IMR-90 (cell line): ENCODE measurements around the gene NCAPH2. TPM values are rescaled to one million over a fixed set of nuclear protein-coding genes. Genes with fewer than 3 reads are reported as not detected.

ENCODE experiments used
- ATAC-seq: fragments of 200-7000 bp; cut with Tn5 transposase; 2 replicates; pipeline ENCODE4 v1.9.1; 2020; ENCODE audit warnings: low read depth, mild to moderate bottlenecking, moderate library complexity
- BruUV-seq: library from RNA; stranded (reverse); fragments of 400-500 nt; replicated peaks from 2 replicates; lab custom pipeline; 2021; lab: Mats Ljungman, UMichigan
- CTCF ChIA-PET: fragments of 300-600 bp; formaldehyde crosslinking; extraction: SDS; loops from one replicate; lab custom pipeline; 2021; ENCODE audit warnings: antibody characterized with exemption; lab: Yijun Ruan, JAX
- POLR2A ChIA-PET: fragments of 300-600 bp; sonication (Branson Sonifier 250); formaldehyde crosslinking; loops from one replicate; lab custom pipeline; 2022; ENCODE audit warnings: antibody characterized with exemption; ENCODE audit not compliant: unreplicated experiment; lab: Charles Lee
- DNase-seq: peaks from one replicate; pipeline ENCODE4 v3.0.0; 2013
- H2AFZ ChIP-seq: replicated peaks from 2 replicates; pipeline ENCODE3; 2013; ENCODE audit warnings: low read length, mild to moderate bottlenecking; ENCODE audit not compliant: poor library complexity
- H2AK5ac ChIP-seq: 2 replicates; pipeline ENCODE4 v1.6.1; 2013; ENCODE audit warnings: low read depth, low read length, inconsistent platforms
- H2AK9ac ChIP-seq: replicated peaks from 2 replicates; pipeline ENCODE3; 2013; ENCODE audit warnings: mild to moderate bottlenecking, low read depth, low read length, moderate library complexity; ENCODE audit not compliant: poor library complexity
- H2BK120ac ChIP-seq: 2 replicates; pipeline ENCODE4 v1.6.1; 2013; ENCODE audit warnings: low read depth, low read length, inconsistent platforms
- H2BK15ac ChIP-seq: 3 replicates; pipeline ENCODE4 v1.6.1; 2013; ENCODE audit warnings: low read depth, low read length, inconsistent platforms
- H2BK20ac ChIP-seq: 2 replicates; pipeline ENCODE4 v1.6.1; 2013; ENCODE audit warnings: low read depth, mild to moderate bottlenecking, inconsistent platforms, low read length, moderate library complexity
- H2BK5ac ChIP-seq: 2 replicates; pipeline ENCODE4 v1.6.1; 2013; ENCODE audit warnings: mild to moderate bottlenecking, low read depth, low read length, inconsistent platforms; ENCODE audit not compliant: poor library complexity, severe bottlenecking
- H3K14ac ChIP-seq: replicated peaks from 2 replicates; pipeline ENCODE4 v1.6.1; 2013; ENCODE audit warnings: low read depth, low read length, inconsistent platforms
- H3K18ac ChIP-seq: 2 replicates; pipeline ENCODE4 v1.6.1; 2013; ENCODE audit warnings: low read depth, low read length, control low read depth
- H3K23ac ChIP-seq: 2 replicates; pipeline ENCODE4 v1.6.1; 2013; ENCODE audit warnings: low read depth, low read length, inconsistent platforms
- H3K27ac ChIP-seq: 2 replicates; pipeline ENCODE4 v1.5.1; 2013; ENCODE audit warnings: mild to moderate bottlenecking, control low read depth, low read length; ENCODE audit not compliant: insufficient read depth
- H3K27me3 ChIP-seq: 2 replicates; pipeline ENCODE4 v1.6.1; 2013; ENCODE audit warnings: low read length; ENCODE audit not compliant: control insufficient read depth, insufficient read depth
- H3K36me3 ChIP-seq: 2 replicates; pipeline ENCODE4 v1.6.1; 2013; ENCODE audit warnings: low read length, mixed read lengths; ENCODE audit not compliant: control insufficient read depth, insufficient read depth
- H3K4ac ChIP-seq: 2 replicates; pipeline ENCODE4 v1.6.1; 2013; ENCODE audit warnings: low read depth, low read length, inconsistent platforms
- H3K4me1 ChIP-seq: 2 replicates; pipeline ENCODE4 v1.6.1; 2013; ENCODE audit warnings: low read length, mixed read lengths; ENCODE audit not compliant: control insufficient read depth, insufficient read depth
- H3K4me2 ChIP-seq: 2 replicates; pipeline ENCODE4 v1.6.1; 2013; ENCODE audit warnings: low read depth, mild to moderate bottlenecking, control low read depth, low read length, moderate library complexity
- H3K4me3 ChIP-seq: 2 replicates; pipeline ENCODE4 v1.5.1; 2013; ENCODE audit warnings: low read depth, mild to moderate bottlenecking, control low read depth, low read length, moderate library complexity; ENCODE audit not compliant: insufficient read depth
- H3K56ac ChIP-seq: 2 replicates; pipeline ENCODE4 v1.6.1; 2013; ENCODE audit warnings: low read length, inconsistent platforms; ENCODE audit not compliant: insufficient read depth; ENCODE audit errors: extremely low read depth
- H3K79me1 ChIP-seq, 2 experiments: 2 replicates each; pipeline ENCODE4 v1.6.1; 2013; ENCODE audit warnings: low read length in 2 of 2, inconsistent platforms in 1 of 2, low read depth in 1 of 2
- H3K9ac ChIP-seq: 2 replicates; pipeline ENCODE4 v1.6.1; 2013; ENCODE audit warnings: low read depth, low read length, control low read depth
- H3K9me1 ChIP-seq: 2 replicates; pipeline ENCODE4 v1.6.1; 2013; ENCODE audit warnings: low read length, inconsistent platforms; ENCODE audit not compliant: insufficient read depth
- H3K9me3 ChIP-seq: 2 replicates; pipeline ENCODE4 v1.6.1; 2013; ENCODE audit warnings: low read length; ENCODE audit not compliant: control insufficient read depth, insufficient read depth
- H4K20me1 ChIP-seq: 2 replicates; pipeline ENCODE4 v1.6.1; 2013; ENCODE audit warnings: low read length, inconsistent platforms; ENCODE audit not compliant: insufficient read depth
- H4K5ac ChIP-seq: 2 replicates; pipeline ENCODE4 v1.6.1; 2013; ENCODE audit warnings: mild to moderate bottlenecking, low read depth, low read length, control low read depth
- H4K8ac ChIP-seq, 2 experiments: 2 replicates each; pipeline ENCODE4 v1.6.1; 2013; ENCODE audit warnings: low read depth in 2 of 2, low read length in 2 of 2, control low read depth in 1 of 2, inconsistent platforms in 1 of 2
- H4K91ac ChIP-seq: 2 replicates; pipeline ENCODE4 v1.6.1; 2013; ENCODE audit warnings: low read depth, low read length, inconsistent platforms; ENCODE audit not compliant: insufficient read depth
- BHLHE40 ChIP-seq: fragments of 150-350 bp; IDR thresholded peaks from 2 replicates; pipeline ENCODE4 v1.6.1; 2016; ENCODE audit warnings: mild to moderate bottlenecking, low read depth, low read length
- CEBPB ChIP-seq: IDR thresholded peaks from 2 replicates; pipeline ENCODE4 v1.6.1; 2012; ENCODE audit warnings: low read depth, low read length, improper control_type of control experiment
- CHD1 ChIP-seq: IDR thresholded peaks from 2 replicates; pipeline ENCODE4 v1.6.1; 2012; ENCODE audit warnings: low read depth, low read length, improper control_type of control experiment
- FOS ChIP-seq: fragments of 150-350 bp; IDR thresholded peaks from 2 replicates; pipeline ENCODE4 v1.6.1; 2016; ENCODE audit warnings: low read depth, low read length
- MAFK ChIP-seq: IDR thresholded peaks from 2 replicates; pipeline ENCODE4 v1.6.1; 2012; ENCODE audit warnings: low read depth, low read length, improper control_type of control experiment
- MAZ ChIP-seq: IDR thresholded peaks from 2 replicates; pipeline ENCODE4 v1.6.1; 2012; ENCODE audit warnings: low read depth, mild to moderate bottlenecking, low read length, improper control_type of control experiment, moderate library complexity, borderline replicate concordance
- MXI1 ChIP-seq: IDR thresholded peaks from 2 replicates; pipeline ENCODE4 v1.6.1; 2012; ENCODE audit warnings: low read depth, mild to moderate bottlenecking, low read length, moderate library complexity, borderline replicate concordance
- NFE2L2 ChIP-seq: fragments of 150-350 bp; IDR thresholded peaks from 2 replicates; pipeline ENCODE4 v1.6.1; 2016; ENCODE audit warnings: low read depth, mild to moderate bottlenecking, low read length
- POLR2A ChIP-seq: IDR thresholded peaks from 2 replicates; pipeline ENCODE4 v1.6.1; 2012; ENCODE audit warnings: mild to moderate bottlenecking, low read depth, low read length
- RAD21 ChIP-seq: IDR thresholded peaks from 2 replicates; pipeline ENCODE4 v1.6.1; 2012; ENCODE audit warnings: low read length, improper control_type of control experiment
- RCOR1 ChIP-seq: IDR thresholded peaks from 2 replicates; pipeline ENCODE4 v1.6.1; 2012; ENCODE audit warnings: mild to moderate bottlenecking, low read length, improper control_type of control experiment; ENCODE audit not compliant: insufficient replicate concordance
- RFX5 ChIP-seq: IDR thresholded peaks from 2 replicates; pipeline ENCODE4 v1.8.0; 2012; ENCODE audit warnings: low read depth, mild to moderate bottlenecking, low read length, moderate library complexity
- SMC3 ChIP-seq: fragments of 150-350 bp; IDR thresholded peaks from 2 replicates; pipeline ENCODE4 v1.6.1; 2016; ENCODE audit warnings: low read depth, mild to moderate bottlenecking, antibody characterized with exemption, low read length, moderate library complexity
- WGBS, 2 experiments: methylation state at CpG; one replicate each; pipeline versions ENCODE4 v1.1.5 to v1.1.7; 2013; ENCODE audit warnings: missing lambda C conversion rate in 2 of 2; ENCODE audit not compliant: insufficient read length in 1 of 2; ENCODE audit errors: extremely low coverage in 2 of 2; 5-methylcytosine and 5-hydroxymethylcytosine counted together
- dilution Hi-C: fragments of 300-500 bp; cut with HindIII; formaldehyde crosslinking; loops from one replicate; pipeline ENCODE4 v1.14.3; 2018; ENCODE audit warnings: low sequenced_read_pairs; ENCODE audit not compliant: unreplicated experiment
- in situ Hi-C: fragments of 300-500 bp; cut with MboI; formaldehyde crosslinking; loops from 3 replicates; pipeline ENCODE4 v1.14.3; 2019; ENCODE audit warnings: low sequenced_read_pairs, inconsistent platforms, mixed read lengths
- intact Hi-C: fragments of 100-400 bp; cut with micrococcal nuclease; formaldehyde crosslinking; loops from 2 replicates; pipeline ENCODE4 v1.10.0; 2022
- polyA plus RNA-seq, 3 experiments: library from polyadenylated mRNA; depleted of rRNA; stranded (reverse); fragments of >200 nt; gene quantifications; 2 replicates each; pipeline ENCODE4 v1.2.3, GENCODE V29; 2012; ENCODE audit warnings: low replicate concordance in 1 of 3
- total RNA-seq: library from RNA; depleted of rRNA; stranded (reverse); fragments of >200 nt; gene quantifications from 2 replicates; pipeline ENCODE4 v1.2.3, GENCODE V29; 2012
- TF ChIP-seq, protein P1 (sequence below): fragments of 150-350 bp; IDR thresholded peaks from 2 replicates; pipeline ENCODE4 v1.6.1; 2017; ENCODE audit warnings: mild to moderate bottlenecking, antibody characterized with exemption, low read length, low read depth
- TF ChIP-seq, protein P2 (sequence below): conservative IDR thresholded peaks from 2 replicates; pipeline ENCODE4 v1.5.1; 2012; ENCODE audit warnings: mild to moderate bottlenecking, low read depth, low read length, improper control_type of control experiment
- TF ChIP-seq, protein P3 (sequence below): fragments of 150-350 bp; IDR thresholded peaks from 2 replicates; pipeline ENCODE4 v1.6.1; 2016; ENCODE audit warnings: low read depth, mild to moderate bottlenecking, low read length, moderate library complexity, borderline replicate concordance

Gene NCAPH2
- total and polyA plus RNA-seq, 2 of the 4 experiments (the other 2 are of a cell fraction): 30.2 to 38.5 TPM

DNA sequence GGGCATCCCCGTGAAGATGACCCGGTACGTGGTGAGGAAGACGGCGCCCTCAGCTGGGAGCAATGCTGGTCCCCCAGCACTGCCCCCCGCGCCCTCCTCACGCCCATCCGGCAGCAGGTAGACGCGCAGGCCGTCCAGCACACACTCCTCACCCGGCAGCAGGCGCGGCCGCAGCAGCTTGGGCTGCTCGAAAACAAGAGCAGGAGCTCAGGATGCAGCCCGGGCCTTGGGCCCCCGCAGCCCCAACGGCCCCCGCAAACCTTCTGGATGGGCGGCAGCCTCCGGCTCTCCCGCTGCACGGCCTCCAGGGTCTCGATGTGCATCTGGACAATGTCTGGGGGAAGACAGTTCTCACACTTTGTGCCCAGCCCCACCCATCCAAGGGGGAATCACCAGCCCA lies 46.5 kb upstream of the NCAPH2 start:
- H3K9me3 ChIP-seq: no peaks in the 10 kb centered on the region
- in situ Hi-C loops: no loop called here

More for the DNA sequence above, 46.5 kb upstream of the NCAPH2 start:
- no peak for ATAC-seq
- peaks cover 8% of the 10 kb centered on the region; the same call in 1 of the 2 replicates for H4K20me1 ChIP-seq
- peaks cover 92% of the 10 kb centered on the region for H3K36me3 ChIP-seq
- H2AK5ac ChIP-seq: no peak overlapping the region
- no peak overlapping the region for H4K91ac ChIP-seq
- H3K23ac ChIP-seq: no peak overlapping the region
- no peak overlapping the region for H2BK120ac ChIP-seq
- H3K4me2 ChIP-seq: no peak overlapping the region
- H3K18ac ChIP-seq: no peak overlapping the region
- no peak overlapping the region for H2BK15ac ChIP-seq
- H3K27me3 ChIP-seq: no peaks in the 10 kb centered on the region
- H3K27ac ChIP-seq: no peak overlapping the region
- no peaks in the 10 kb centered on the region for H3K4me1 ChIP-seq
- intact Hi-C loops: no loop called here
- H3K4ac ChIP-seq: no peak overlapping the region
- no peak overlapping the region for H3K9ac ChIP-seq
- H3K4me3 ChIP-seq: no peak overlapping the region
- no peak overlapping the region for H2AFZ ChIP-seq
- H2BK20ac ChIP-seq: no peak overlapping the region
- TF ChIP-seq, protein P1, sequence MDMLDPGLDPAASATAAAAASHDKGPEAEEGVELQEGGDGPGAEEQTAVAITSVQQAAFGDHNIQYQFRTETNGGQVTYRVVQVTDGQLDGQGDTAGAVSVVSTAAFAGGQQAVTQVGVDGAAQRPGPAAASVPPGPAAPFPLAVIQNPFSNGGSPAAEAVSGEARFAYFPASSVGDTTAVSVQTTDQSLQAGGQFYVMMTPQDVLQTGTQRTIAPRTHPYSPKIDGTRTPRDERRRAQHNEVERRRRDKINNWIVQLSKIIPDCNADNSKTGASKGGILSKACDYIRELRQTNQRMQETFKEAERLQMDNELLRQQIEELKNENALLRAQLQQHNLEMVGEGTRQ: no peak
- no peak for TF ChIP-seq POLR2A
- TF ChIP-seq RAD21: no peak
- no peak for TF ChIP-seq SMC3
- no peak for TF ChIP-seq MAFK
- TF ChIP-seq, protein P2, sequence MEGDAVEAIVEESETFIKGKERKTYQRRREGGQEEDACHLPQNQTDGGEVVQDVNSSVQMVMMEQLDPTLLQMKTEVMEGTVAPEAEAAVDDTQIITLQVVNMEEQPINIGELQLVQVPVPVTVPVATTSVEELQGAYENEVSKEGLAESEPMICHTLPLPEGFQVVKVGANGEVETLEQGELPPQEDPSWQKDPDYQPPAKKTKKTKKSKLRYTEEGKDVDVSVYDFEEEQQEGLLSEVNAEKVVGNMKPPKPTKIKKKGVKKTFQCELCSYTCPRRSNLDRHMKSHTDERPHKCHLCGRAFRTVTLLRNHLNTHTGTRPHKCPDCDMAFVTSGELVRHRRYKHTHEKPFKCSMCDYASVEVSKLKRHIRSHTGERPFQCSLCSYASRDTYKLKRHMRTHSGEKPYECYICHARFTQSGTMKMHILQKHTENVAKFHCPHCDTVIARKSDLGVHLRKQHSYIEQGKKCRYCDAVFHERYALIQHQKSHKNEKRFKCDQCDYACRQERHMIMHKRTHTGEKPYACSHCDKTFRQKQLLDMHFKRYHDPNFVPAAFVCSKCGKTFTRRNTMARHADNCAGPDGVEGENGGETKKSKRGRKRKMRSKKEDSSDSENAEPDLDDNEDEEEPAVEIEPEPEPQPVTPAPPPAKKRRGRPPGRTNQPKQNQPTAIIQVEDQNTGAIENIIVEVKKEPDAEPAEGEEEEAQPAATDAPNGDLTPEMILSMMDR: no peak
- TF ChIP-seq, protein P3, sequence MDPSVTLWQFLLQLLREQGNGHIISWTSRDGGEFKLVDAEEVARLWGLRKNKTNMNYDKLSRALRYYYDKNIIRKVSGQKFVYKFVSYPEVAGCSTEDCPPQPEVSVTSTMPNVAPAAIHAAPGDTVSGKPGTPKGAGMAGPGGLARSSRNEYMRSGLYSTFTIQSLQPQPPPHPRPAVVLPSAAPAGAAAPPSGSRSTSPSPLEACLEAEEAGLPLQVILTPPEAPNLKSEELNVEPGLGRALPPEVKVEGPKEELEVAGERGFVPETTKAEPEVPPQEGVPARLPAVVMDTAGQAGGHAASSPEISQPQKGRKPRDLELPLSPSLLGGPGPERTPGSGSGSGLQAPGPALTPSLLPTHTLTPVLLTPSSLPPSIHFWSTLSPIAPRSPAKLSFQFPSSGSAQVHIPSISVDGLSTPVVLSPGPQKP: no peak
- TF ChIP-seq MXI1: no peak
- TF ChIP-seq NFE2L2: no peak
- no peak for TF ChIP-seq MAZ
- no peak for TF ChIP-seq RFX5
- TF ChIP-seq CEBPB: no peak
- no peak for TF ChIP-seq BHLHE40
- no peak for TF ChIP-seq CHD1
- no peak for TF ChIP-seq RCOR1
- no peak for TF ChIP-seq FOS
- dilution Hi-C loops: no loop called here
- no peak overlapping the region for H4K8ac ChIP-seq
- H3K14ac ChIP-seq: no peak overlapping the region
- H3K9me1 ChIP-seq: no peaks in the 10 kb centered on the region
- H3K56ac ChIP-seq: no peak overlapping the region
- no peaks in the 10 kb centered on the region for H3K79me1 ChIP-seq
- DNase-seq: no peak
- H2BK5ac ChIP-seq: no peak overlapping the region
- 95% methylated on average over 24 of the region's 26 CpGs; no CpG with 5 or more reads in 1 of the 2 experiments for WGBS, 2 experiments
- CTCF ChIA-PET: no interaction called here
- no TSS peak for BruUV-seq
- H4K5ac ChIP-seq: no peak overlapping the region
- H2AK9ac ChIP-seq: no peak overlapping the region
- POLR2A ChIA-PET: no interaction called here
